Immature natural killer cell (primary cell): ENCODE results near the gene KCNK3. TPM values are rescaled to one million over a fixed set of nuclear protein-coding genes. Genes with fewer than 3 reads are reported as not detected.

Experiments used
- DNase-seq, 3 donors: peaks; one replicate each; pipeline ENCODE4 v3.0.0; 2022; ENCODE audit warnings: mixed read lengths in 1 of 3
- H3K27ac Mint-ChIP-seq, 6 donors: one replicate each; pipeline ENCODE4 v1.8.0; 2020; ENCODE audit warnings: mixed read lengths in 6 of 6, mild to moderate bottlenecking in 5 of 6, inconsistent platforms in 4 of 6, moderate library complexity in 3 of 6
- H3K27me3 Mint-ChIP-seq, 3 donors: one replicate each; pipeline ENCODE4 v1.8.0; 2020 to 2021; ENCODE audit warnings: low read depth in 3 of 3, mild to moderate bottlenecking in 3 of 3, mixed read lengths in 3 of 3, moderate library complexity in 3 of 3, inconsistent platforms in 1 of 3
- H3K36me3 Mint-ChIP-seq, 3 donors: one replicate each; pipeline ENCODE4 v1.8.0; 2020; ENCODE audit warnings: mixed read lengths in 3 of 3, inconsistent platforms in 2 of 3, mild to moderate bottlenecking in 2 of 3
- H3K4me1 Mint-ChIP-seq, 2 donors: one replicate each; pipeline ENCODE4 v1.8.0; 2020; ENCODE audit warnings: inconsistent platforms in 2 of 2, mild to moderate bottlenecking in 2 of 2, mixed read lengths in 2 of 2, moderate library complexity in 1 of 2
- H3K4me3 Mint-ChIP-seq, 5 donors: one replicate each; pipeline ENCODE4 v1.8.0; 2020; ENCODE audit warnings: mild to moderate bottlenecking in 5 of 5, mixed read lengths in 5 of 5, inconsistent platforms in 3 of 5, moderate library complexity in 3 of 5
- H3K9me3 Mint-ChIP-seq, 6 donors: one replicate each; pipeline ENCODE4 v1.8.0; 2020; ENCODE audit warnings: mild to moderate bottlenecking in 6 of 6, mixed read lengths in 6 of 6, inconsistent platforms in 4 of 6, moderate library complexity in 3 of 6
- polyA plus RNA-seq, 3 donors: library from polyadenylated mRNA; unstranded; fragments of 300-500 nt; fragmentation: Illumina TruSeq; gene quantifications; one replicate each; pipeline ENCODE4 v1.2.3, GENCODE V29; 2021

Gene KCNK3
- polyA plus RNA-seq, 3 donors from 2014 or later: not detected

DNA sequence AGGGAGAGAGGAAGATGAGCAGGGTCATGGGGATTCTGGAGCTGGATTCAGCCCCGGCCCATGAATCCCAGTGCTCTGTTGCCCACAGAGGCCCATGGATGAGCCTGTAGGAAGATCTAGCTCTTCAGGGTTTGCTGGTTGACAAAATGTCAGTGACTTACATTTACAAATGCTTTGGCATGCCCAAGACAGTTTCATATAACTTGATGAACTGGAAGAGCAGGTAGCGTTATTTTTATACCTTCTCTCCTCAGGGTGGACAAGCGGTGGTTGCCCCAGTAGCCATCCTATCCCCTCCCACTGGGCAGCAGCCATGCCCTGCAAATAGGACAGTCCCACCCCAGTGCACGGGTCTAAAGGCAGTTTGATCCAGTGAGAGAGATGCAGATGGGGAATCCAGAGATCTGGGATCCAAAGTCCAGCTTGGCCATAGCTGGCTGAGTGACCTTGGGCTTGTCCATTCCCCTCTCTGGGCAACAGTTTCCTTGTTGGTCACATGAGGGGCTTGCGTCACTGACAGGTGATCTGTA is 21.5 kb upstream of the KCNK3 start:
- DNase-seq: no peak
- Mint-ChIP-seq H3K9me3 (no peaks in the 10 kb centered on the region), H3K36me3 (peaks cover 0 to 4% (median 3%) of the 10 kb centered on the region in 3 donors), H3K4me1 (peaks cover 0 to 14% of the 10 kb centered on the region in 2 donors), H3K27ac (no peak overlapping the region), H3K4me3 (no peak overlapping the region), H3K27me3 (peaks cover 3 to 22% (median 5%) of the 10 kb centered on the region in 3 donors)

DNA sequence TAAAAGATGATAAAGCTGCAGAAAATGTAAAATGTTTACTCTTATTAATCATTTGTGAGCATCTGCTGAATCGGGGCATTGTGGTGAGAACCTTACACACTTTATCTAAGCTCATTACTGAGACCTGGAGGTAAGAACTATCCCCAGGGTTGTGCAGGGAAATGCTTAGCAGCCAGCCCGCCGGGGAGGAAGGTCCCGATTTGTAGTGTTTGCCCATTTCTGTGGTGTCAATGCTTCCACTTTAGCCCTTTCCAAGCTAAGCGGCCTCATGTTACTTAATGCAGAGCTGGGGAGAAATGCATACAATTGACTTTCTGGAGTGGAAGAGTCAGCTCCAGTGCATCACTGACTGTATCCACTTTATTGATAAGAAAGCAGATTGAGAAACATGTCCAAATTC is 20.8 kb upstream of the KCNK3 start:
- no peak for DNase-seq
- Mint-ChIP-seq H3K4me3 (no peak overlapping the region), H3K36me3 (peaks cover 0 to 4% (median 3%) of the 10 kb centered on the region in 3 donors), H3K4me1 (peaks cover 0 to 14% of the 10 kb centered on the region in 2 donors), H3K27me3 (peaks cover 3 to 22% (median 6%) of the 10 kb centered on the region in 3 donors), H3K9me3 (no peaks in the 10 kb centered on the region), H3K27ac (no peak overlapping the region)

- peaks cover 3 to 19% (median 7%) of the 10 kb centered on the region in 3 donors for H3K27me3 Mint-ChIP-seq
- H3K9me3 Mint-ChIP-seq: no peaks in the 10 kb centered on the region
- no peak for DNase-seq
- peaks cover 0 to 14% of the 10 kb centered on the region in 2 donors for H3K4me1 Mint-ChIP-seq
- peaks cover 0 to 3% (median 0%) of the 10 kb centered on the region in 3 donors for H3K36me3 Mint-ChIP-seq
- H3K27ac Mint-ChIP-seq: no peak overlapping the region
- no peak overlapping the region for H3K4me3 Mint-ChIP-seq
Observed at GRCh38 chr2:26672112-26672817, 20.3 kb upstream of the KCNK3 start.

GRCh38 chr2:26672818-26673393 is 19.6 kb upstream of the KCNK3 start:
- H3K27me3 Mint-ChIP-seq: peaks cover 3 to 18% (median 4%) of the 10 kb centered on the region in 3 donors
- H3K27ac Mint-ChIP-seq: no peak overlapping the region
- peaks cover 0 to 1% (median 0%) of the 10 kb centered on the region in 3 donors for H3K36me3 Mint-ChIP-seq
- H3K4me1 Mint-ChIP-seq: peaks cover 0 to 14% of the 10 kb centered on the region in 2 donors
- H3K9me3 Mint-ChIP-seq: no peaks in the 10 kb centered on the region
- DNase-seq: no peak
- no peak overlapping the region for H3K4me3 Mint-ChIP-seq

DNA sequence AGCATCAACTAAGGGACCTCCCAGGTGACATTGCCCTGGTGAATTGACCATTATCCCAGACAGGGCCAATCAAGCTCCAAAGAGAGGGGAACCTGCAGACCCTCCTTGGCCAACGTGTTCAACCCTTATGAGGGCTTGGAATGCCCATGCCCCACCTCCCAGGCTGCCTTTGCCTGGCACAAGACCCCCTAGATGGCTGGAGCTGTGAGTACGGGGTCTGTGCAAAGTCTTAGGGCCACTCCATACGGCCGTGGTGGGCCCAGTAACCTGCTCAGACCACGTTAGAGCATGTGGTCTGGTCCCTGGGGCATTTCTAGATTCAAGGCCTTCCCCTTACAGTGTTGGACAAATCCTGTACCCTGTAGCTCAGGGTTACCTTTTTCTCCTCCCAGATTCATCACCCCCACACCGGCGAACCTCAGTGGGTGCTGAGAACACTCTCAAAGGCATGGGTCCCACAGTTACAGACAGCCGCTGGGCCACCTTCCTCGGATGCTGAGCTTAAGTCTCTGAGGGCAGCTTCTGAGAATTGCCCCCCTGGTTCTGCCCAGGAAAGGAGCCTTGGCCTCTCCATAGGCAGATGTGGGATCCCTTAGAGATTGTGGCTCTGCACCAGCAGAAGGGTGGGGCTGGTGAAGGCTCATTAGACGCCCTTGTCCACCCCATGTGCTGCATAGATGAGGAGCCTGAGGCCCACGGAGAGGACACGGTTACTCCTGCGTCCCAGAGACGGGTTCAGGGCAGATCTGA is 18.3 kb upstream of the KCNK3 start:
- Mint-ChIP-seq H3K36me3 (no peaks in the 10 kb centered on the region), H3K27ac (no peak overlapping the region), H3K9me3 (no peaks in the 10 kb centered on the region), H3K4me3 (no peak overlapping the region), H3K4me1 (peaks cover 0 to 7% of the 10 kb centered on the region in 2 donors), H3K27me3 (peaks cover 5 to 19% (median 6%) of the 10 kb centered on the region in 3 donors)
- DNase-seq: no peak

DNA sequence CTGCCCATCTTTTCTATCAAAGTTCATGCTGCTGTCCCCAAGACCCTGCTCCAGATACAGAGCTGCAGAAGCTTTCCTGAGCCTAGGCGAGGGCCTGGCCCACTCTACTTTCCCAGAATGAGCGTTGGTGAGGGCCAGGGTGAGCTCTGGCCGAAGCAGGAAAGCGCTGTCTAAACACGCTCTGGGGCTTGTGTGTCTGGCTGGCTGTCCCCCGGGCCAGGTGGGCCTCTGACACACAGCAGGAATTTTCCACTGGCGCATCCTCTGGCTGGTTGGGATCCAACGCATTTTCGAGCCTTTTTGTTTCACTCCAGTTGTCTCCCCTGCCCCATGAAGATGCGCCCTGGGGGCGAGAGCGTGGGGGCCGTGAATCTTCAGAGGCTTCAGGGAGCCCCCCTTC is 17.8 kb upstream of the KCNK3 start:
- Mint-ChIP-seq H3K9me3 (peaks cover 0 to 3% (median 0%) of the 10 kb centered on the region in 6 donors), H3K4me3 (no peak overlapping the region), H3K27ac (no peak overlapping the region), H3K27me3 (peaks cover 6 to 18% (median 6%) of the 10 kb centered on the region in 3 donors), H3K4me1 (peaks cover 0 to 1% of the 10 kb centered on the region in 2 donors), H3K36me3 (no peaks in the 10 kb centered on the region)
- DNase-seq: no peak

- Mint-ChIP-seq H3K4me1 (no peaks in the 10 kb centered on the region), H3K27me3 (peaks cover 6 to 14% (median 6%) of the 10 kb centered on the region in 3 donors), H3K4me3 (no peak overlapping the region), H3K36me3 (no peaks in the 10 kb centered on the region), H3K27ac (no peak overlapping the region), H3K9me3 (peaks cover 0 to 3% (median 0%) of the 10 kb centered on the region in 6 donors)
- DNase-seq: no peak
Observed at GRCh38 chr2:26675651-26676255, 16.8 kb upstream of the KCNK3 start.

- Mint-ChIP-seq H3K9me3 (peaks cover 0 to 3% (median 0%) of the 10 kb centered on the region in 6 donors), H3K4me1 (no peaks in the 10 kb centered on the region), H3K27ac (no peak overlapping the region), H3K36me3 (no peaks in the 10 kb centered on the region), H3K27me3 (peaks cover 6 to 14% (median 8%) of the 10 kb centered on the region in 3 donors), H3K4me3 (no peak overlapping the region)
- DNase-seq: no peak
Observed at GRCh38 chr2:26678035-26678434, 14.5 kb upstream of the KCNK3 start.

- Mint-ChIP-seq H3K36me3 (no peaks in the 10 kb centered on the region), H3K4me3 (no peak overlapping the region), H3K9me3 (peaks cover 0 to 3% (median 0%) of the 10 kb centered on the region in 6 donors), H3K27me3 (peaks cover 6 to 14% (median 9%) of the 10 kb centered on the region in 3 donors), H3K27ac (no peak overlapping the region), H3K4me1 (no peaks in the 10 kb centered on the region)
- DNase-seq: no peak
Observed at GRCh38 chr2:26679867-26680266, 12.7 kb upstream of the KCNK3 start.

DNA sequence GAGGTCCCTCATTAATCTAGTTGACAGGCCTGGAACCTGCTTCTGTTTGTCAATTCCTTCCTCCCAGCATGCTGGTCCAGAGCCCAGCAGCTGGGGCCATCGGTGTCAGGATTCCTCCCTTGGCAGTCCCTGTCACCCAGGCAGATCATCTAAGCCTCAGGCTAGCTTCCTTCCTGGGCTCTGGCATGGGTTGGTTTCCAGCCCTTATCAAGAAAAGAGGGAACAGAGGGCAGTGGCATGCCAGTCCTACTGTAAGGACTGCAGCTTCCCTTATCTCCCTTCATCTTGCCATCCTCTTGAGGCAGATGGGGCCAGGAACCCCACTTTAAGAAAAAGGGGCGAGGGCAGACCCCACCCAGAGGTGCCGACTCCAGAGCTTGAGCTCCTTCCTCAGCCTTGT is 10.9 kb upstream of the KCNK3 start:
- no peak for DNase-seq
- peaks cover 5 to 11% (median 7%) of the 10 kb centered on the region in 3 donors for H3K27me3 Mint-ChIP-seq
- H3K4me3 Mint-ChIP-seq: no peak overlapping the region
- no peaks in the 10 kb centered on the region for H3K36me3 Mint-ChIP-seq
- no peak overlapping the region for H3K27ac Mint-ChIP-seq
- peaks cover 0 to 3% (median 0%) of the 10 kb centered on the region in 6 donors for H3K9me3 Mint-ChIP-seq
- H3K4me1 Mint-ChIP-seq: no peaks in the 10 kb centered on the region

DNA sequence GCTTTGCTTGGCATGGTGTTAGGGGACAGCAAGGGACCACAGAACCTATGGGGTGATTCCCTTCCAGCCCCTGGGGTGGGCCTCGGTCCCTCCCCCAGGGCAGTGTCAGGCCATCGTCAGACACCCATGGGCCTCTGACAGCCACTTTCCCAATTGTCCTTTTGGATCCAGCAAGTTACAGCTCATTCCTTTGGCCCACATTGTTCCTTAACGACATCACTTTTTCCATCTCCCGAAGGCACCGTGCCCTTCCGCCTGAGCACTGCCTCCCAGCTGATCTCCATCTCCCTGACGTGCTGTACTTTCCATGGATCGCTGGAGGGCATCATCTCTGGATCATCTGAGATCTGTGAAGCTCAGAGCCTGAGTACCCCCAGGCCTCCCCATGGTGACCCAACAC is 10.4 kb upstream of the KCNK3 start:
- DNase-seq: no peak
- peaks cover 0 to 3% (median 0%) of the 10 kb centered on the region in 6 donors for H3K9me3 Mint-ChIP-seq
- no peak overlapping the region for H3K4me3 Mint-ChIP-seq
- no peaks in the 10 kb centered on the region for H3K36me3 Mint-ChIP-seq
- H3K4me1 Mint-ChIP-seq: no peaks in the 10 kb centered on the region
- no peak overlapping the region for H3K27ac Mint-ChIP-seq
- peaks cover 4 to 11% (median 8%) of the 10 kb centered on the region in 3 donors for H3K27me3 Mint-ChIP-seq

DNA sequence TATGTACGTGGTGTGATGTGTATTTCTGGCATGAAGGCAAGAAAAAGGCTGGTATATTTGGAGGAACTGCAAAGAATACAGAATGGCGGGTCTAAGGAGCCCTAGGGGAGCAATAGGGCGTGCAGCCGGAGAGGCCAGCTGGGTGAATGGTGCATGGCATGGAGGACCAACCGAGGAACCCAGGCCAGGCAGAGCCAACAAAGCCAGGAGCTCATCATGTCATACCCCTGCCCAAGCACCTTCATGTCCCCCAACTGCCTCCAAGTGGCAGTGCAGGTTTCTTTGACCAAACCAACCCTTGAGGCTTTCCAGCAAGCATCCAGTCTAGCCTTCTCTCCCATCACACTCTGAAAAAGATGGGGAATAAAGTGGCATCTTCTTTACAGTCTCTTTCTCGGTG is 8.9 kb upstream of the KCNK3 start:
- no peak overlapping the region for H3K4me3 Mint-ChIP-seq
- DNase-seq: no peak
- no peak overlapping the region for H3K27ac Mint-ChIP-seq
- no peaks in the 10 kb centered on the region for H3K36me3 Mint-ChIP-seq
- H3K27me3 Mint-ChIP-seq: peaks cover 5 to 12% (median 9%) of the 10 kb centered on the region in 3 donors
- H3K9me3 Mint-ChIP-seq: peaks cover 0 to 3% (median 0%) of the 10 kb centered on the region in 6 donors
- no peaks in the 10 kb centered on the region for H3K4me1 Mint-ChIP-seq

DNA sequence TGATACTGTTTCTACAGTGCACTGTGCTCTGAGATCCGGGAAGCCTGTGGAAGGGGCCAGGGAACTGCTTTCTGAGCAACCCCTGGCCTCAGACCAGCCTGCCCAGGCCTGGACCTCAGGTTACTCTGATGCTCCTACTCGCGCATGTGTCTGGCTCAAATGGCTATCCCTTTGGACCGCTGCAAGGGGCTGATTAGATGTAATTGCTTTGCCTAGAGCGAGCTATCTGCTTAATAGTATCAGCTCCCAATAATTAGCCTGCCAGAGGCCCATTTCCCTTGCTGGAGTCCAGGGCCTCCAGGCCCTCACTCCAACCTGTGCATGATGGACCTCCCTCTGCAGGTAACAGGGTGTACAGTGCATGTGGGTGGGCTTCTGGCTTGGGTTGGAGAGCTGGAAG is 7.2 kb upstream of the KCNK3 start:
- H3K27ac Mint-ChIP-seq: no peak overlapping the region
- no peak for DNase-seq
- H3K4me1 Mint-ChIP-seq: no peaks in the 10 kb centered on the region
- H3K9me3 Mint-ChIP-seq: no peaks in the 10 kb centered on the region
- no peak overlapping the region for H3K4me3 Mint-ChIP-seq
- H3K27me3 Mint-ChIP-seq: peaks cover 6 to 8% (median 8%) of the 10 kb centered on the region in 3 donors
- no peaks in the 10 kb centered on the region for H3K36me3 Mint-ChIP-seq
